Effector CD8-positive, alpha-beta T cell (primary cell): ENCODE measurements around the gene EXOC4.

Source experiments
- DNase-seq: peaks from one replicate; lab custom pipeline; 2025; lab: John Stamatoyannopoulos, UW

EXOC4 gene

DNA sequence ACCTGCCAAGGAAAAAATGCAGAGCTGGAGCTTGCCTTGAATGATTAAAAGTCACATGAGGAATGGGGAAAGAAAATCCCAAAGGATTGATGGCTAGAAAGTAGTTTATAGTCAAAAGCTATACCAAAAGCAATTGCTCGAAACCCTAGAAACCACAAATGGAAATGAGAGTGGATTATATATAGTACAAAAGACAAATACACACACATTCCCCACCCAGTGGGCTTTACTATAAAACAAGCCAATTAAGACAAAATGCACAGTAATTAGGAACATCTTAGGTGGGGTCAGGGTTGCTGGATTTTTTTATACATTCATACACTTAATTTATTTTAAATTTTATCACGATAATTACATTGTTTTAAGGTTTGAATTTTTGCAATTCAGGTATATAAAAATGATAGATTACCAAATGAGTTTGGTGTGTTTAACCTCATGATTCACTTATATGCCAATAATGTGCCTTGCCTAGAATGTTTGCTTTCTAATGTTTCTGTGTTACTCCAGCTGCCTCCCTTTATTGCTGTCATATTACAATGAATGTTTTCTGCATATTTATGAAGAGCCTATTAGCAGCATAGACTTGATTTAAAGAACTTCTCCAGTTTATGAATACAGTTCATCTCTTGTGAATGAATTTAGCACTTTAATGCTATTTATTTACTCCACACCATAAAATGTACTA, 421.3 kb downstream of the EXOC4 start:
- no peak for DNase-seq

DNA sequence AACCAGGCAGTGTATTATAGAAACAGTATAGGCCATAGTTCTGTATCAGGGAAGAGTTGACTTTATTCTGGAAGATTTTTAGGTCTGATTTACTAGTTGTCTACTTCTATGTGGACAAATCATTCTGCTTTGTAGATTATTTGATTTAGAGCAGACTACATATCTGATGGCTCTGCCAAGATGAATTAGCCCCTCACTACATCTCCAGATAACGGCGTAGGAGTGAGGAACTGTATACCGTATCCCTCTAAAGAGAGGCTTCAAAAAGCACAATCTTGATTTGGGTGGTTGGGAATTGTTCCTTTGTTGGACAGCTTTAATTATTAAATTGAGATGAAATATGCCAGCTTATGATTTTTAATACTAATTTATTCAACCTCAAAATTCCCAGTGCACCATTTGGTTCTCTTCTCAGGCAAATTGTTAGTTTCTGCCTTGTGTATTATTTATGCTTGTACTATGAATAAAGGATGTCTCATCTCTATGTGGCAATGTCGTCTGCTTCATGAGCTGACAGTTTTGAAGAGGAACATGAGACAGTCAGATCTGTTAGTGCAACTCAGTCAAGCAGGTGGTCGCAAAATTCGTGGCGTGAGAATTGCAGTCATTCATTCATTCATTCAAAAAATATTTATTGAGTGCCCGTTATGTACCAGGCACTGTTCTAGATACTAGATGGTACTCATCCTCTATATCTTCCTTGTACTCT, 422.8 kb downstream of the EXOC4 start:
- no peak for DNase-seq

DNA sequence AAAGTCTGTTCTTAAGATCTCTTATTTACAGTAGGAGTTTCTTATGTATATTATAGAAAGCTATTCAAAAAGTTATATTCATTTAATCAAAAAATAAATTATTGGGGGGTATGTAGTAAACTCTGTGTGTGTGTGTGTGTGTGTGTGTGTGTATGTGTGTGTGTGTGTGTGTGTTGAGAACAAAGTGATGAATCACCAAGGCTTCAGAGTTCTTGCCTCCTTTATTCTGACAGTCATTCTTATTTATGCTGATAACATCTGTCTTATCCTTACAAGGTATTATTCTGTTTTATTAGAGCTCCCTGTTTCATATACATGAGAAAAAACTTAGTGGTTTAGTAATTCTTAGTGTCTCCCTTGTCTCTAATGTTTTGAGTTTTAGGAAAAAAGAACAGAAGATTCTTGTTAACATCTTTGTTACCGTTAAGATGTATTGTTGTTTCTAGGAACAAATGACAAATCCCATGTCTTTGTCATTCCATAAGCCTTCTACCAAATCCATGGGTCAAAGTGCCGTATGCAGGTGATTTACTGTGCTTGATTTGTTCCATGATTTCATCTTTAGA, 424.0 kb downstream of the EXOC4 start:
- DNase-seq = no peak

DNA sequence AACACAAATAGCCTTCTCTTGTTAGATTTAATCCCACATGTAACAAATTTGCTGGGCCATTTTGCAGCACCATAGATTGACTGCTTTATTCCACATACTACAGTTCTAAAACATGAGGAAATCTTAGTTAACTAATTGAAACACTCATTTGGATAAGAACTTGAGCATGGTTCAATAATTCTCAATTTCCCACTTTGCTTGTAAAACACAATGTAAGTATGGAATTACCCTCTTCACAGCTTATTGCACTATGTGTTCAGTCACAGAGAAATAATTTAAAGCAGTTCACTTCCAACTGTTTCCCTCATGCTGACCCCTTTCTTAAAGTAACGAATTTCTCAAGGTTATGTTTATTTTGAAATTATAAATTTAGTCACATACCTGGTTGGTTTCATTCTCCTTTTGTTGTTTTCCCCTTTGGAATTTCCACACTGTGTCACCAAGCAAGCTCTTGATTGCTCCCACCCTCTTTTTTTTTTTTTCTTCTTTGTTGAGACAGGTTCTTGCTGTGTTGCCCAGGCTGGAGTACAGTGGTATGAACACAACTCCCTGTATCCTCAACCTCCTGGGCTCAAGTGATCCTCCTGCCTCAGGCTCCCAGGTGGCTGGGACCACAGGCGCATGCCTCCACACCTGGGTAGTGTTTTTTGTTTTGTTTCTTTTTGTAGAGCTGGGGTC, 425.4 kb downstream of the EXOC4 start:
- DNase-seq = no peak

DNA sequence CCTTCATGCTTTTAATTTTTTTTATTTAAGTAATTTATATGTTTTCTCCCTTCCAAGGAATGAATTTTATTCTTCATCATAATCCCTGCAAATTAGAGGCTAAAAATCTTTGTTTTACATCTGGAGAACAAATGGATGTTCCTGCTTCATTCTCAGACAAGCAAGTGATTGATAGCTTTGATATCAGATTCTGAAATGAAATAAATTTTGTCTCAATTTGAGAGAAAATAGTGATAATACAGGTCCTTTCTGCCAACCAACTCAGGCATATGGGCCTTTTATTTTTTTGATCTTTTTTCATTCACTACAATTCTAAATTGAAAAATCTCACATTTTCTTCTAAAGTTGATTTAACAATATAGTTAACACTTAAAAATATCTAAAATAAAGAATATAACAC, 427.1 kb downstream of the EXOC4 start:
- no peak for DNase-seq

- no peak for DNase-seq
Observed at GRCh38 chr7:133681529-133681928, 428.7 kb downstream of the EXOC4 start.

DNA sequence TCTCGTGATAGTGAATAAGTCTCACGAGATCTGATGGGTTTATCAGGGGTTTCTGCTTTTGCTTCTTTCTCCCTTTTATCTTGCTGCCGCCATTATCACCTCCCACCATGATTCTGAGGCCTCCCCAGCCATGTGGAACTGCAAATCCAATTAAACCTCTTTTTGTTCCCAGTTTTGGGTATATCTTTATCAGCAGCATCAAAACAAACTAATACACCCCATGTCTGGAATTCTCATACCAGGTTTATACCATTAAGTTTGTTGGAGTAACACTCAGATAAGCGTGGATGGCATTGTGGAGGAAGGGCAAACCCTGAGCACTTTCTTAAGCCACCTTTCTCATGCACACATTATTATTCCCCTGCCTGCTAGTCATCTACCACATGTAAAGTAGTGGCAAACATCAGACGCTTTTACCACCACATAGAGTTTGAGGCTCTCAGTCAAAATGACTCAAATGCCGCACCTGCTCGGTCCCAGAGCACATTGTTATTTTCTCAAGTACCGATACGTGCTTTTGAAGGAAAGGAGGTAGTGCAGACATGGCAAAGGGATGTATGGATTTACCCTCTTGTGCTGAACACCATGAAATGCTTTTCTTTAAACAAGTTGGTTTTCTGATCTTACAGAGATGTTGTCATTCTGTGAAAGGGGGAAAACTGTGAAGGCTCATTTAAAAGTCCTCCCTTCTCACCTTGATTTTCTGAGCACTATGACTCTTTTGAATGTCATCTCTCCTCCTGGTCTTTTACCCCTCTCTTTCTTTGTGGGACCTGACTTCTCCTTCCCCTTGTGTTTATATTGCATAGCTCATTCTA, 429.7 kb downstream of the EXOC4 start:
- no peak for DNase-seq

DNA sequence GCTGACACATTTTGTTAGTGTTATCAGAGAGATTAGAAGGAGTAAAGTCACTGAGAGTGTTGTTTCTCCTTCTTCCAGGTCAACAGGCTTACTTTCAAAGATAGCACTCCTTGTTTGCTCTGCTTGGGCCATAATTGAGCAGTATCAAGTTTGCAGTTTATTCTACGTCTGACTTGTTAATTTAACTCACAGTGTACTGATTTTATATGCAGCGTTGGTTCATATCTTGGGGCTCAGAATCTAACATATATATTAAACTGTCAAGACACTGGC, 430.2 kb downstream of the EXOC4 start:
- no peak for DNase-seq

- DNase-seq = no peak
Observed at GRCh38 chr7:133688483-133689239, 435.8 kb downstream of the EXOC4 start.

DNA sequence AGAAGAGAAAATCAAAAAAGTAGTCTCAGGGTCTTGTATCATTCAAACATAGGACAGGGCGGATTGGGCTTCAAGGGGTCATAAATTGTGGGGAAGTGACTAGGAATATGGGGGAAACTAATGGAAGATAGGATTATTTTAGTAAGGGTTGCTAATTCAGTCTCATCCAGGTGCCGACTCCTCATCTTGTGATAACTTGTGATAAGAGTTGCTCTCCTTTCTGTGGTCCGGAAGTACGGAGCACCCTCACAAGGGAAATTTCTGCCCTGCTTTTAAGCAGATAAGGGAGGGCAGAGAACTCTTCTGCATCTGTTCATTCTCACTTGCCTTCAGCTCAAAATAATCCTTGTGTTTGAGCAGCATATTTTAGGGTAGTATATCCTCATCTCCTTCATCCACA, 437.9 kb downstream of the EXOC4 start:
- DNase-seq = no peak

DNA sequence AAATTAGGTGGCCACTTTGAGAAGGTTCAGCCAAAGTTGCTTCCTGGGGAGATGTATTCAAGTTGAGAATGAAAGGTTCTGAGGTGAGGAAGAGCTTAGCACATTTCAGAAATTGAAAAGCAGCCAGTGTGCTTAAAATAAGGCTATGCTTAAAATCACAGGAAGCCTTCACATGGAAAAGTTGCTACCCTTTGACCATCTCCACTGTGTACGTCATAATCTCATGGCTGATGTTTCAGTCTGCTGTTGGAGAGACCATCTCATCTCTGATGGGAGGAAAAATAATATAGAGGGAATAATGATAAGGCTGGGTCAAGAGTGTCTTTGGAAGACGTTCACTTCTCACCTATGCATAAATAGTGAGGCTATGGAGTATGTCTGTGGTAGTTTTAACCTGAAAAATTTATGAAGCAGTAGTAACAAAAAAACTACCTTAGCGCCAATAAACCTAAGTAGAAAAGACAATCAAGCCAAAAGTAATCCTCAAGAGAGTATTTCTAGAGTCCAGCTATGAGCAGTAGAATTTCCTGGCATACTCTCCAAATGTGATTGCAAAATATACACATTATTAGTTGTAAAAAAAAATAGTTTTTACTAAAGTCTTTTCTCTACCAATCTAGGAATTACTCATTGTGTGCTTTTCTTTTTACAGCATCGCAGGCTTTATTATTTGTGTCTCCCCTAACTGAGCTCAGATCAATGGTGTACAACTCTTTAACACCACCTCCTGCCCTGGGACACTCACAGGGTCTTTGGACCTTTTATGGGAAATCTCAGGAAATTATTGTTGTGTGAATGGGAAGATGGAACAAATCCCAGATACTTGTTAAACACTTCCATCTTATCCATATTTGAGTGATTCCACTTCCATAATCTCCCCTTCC, 439.1 kb downstream of the EXOC4 start:
- no peak for DNase-seq

- no peak for DNase-seq
Observed at GRCh38 chr7:133693281-133693680, 440.4 kb downstream of the EXOC4 start.

DNA sequence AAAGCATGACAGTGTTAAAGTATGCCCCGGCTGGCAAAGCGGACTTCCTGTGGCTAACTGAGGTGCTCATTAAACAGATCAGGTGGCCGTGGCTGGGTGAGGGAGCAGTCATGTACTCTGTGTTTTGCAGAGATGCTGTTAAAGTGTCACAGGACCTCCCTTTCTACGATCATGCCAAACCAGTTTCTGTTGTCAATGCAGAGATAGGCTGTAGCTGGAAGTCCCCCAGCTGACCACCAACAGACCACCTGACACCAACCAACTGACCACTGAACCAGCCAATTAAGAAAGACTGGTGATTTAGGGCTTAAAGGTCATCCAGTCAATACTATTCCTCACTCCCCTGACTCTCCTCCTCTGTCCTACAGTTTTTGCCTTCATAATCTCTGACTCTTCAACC, 443.2 kb downstream of the EXOC4 start:
- DNase-seq = no peak

GRCh38 chr7:133697585-133697984, 444.7 kb downstream of the EXOC4 start:
- no peak for DNase-seq

- no peak for DNase-seq
Observed at GRCh38 chr7:133698127-133698526, 445.2 kb downstream of the EXOC4 start.

DNA sequence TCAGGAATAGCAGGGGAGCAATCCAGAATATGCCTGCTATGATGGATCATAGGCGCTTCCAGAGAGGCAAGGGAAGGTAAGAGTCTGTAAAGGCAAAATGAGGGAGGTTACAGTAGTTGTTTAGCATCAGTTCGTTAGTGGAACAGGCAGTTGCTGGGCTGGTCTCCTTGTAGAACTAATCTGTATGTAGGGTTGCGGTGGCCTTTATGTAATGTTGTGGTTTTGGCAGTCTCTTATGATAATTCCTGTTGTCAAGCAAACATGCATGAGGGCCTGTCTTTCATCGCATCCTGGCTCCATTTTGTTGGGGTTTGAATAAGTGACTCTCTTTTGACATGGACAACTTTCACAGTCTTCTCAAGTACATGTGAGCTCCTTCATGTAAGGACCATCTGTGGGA, 446.5 kb downstream of the EXOC4 start:
- no peak for DNase-seq

DNA sequence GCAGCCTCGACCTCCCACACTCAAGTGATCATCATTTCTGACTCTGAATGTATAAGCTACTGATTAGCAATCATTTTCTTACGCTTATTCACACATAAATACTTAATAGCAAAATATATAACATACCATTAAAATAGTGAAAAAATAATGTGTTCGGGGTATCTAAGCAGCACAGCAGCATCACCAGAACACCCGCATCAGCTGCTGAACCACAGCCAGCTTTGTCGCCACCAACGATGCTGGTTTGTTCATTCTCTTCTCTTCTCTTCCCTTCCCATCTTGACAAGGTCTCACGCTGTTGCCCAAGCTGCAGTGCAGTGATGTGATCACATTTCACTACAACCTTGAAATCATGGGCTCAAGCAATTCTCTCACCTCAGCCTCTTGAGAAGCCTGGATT, 449.2 kb downstream of the EXOC4 start:
- no peak for DNase-seq

- DNase-seq = no peak
Observed at GRCh38 chr7:133702960-133703359, 450.1 kb downstream of the EXOC4 start.

GRCh38 chr7:133703547-133703946, 450.7 kb downstream of the EXOC4 start:
- no peak for DNase-seq

GRCh38 chr7:133704453-133704852, 451.6 kb downstream of the EXOC4 start:
- DNase-seq = no peak

DNA sequence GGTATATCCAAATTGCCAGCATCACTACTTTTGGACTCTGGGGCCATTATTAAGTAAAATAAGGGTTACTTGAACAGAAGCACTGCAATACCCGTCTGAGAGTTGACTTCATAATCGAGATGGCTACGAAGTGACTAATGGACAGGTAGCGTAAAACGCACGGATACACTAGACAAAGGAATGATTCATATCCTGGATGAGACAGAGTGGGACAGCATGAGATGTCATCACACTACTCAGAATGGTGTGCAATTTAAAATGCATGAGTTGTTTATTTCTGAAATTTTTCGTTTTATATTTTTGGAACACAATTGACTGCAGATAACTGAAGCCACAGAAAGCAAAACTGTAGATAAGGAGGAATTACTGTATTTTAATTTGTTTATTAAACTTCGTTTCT, 452.7 kb downstream of the EXOC4 start:
- no peak for DNase-seq
